ENCODE measurements around the gene GDI2.
A peak's percentile ranks its signal among the peaks of the same experiment; 100 is the strongest.
"Not testable (repeated sequence)": the region's sequence is repeated elsewhere in the genome, so short reads cannot be mapped to it uniquely, and the experiment has no call there.

GDI2 gene

DNA sequence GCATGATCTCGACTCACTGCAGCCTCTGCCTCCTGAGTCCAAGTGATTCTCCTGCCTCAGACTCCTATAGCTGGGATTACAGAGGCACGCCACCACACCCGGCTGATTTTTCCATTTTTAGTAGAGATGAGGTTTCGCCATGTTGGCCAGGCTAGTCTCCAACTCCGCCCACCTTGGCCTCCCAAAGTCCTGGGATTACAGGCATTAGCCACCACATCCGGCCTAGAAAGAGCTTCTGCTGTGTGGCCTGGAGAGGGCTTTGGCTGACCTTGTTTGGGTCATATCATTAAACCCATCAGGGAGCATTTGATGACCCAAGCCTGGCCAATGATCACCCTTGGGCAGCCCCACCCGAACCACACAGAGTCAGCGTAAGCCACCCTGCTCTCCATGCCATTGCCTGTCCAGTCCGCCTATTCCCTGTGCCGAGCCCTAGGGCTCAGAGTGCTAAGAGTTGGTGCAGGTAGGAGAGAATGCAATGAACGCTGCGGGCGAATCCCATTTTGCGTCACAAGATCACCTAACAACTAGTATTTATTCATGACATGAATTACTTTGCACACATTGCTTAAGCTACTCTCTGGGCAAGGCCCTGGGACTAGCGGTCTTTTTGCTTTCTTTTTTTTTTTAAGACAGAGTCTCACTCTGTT lies 22.3 kb upstream of the GDI2 start:
- H3K4me1 ChIP-seq (ENCODE audit: insufficient read depth, low read length) = no peaks in the 10 kb centered on the region
- no peaks in the 10 kb centered on the region for H3K36me3 ChIP-seq (ENCODE audit: insufficient read depth, low read length)
- no peaks in the 10 kb centered on the region for H3K9me3 ChIP-seq (ENCODE audit: control insufficient read depth, insufficient read depth, low read length)
- H3K9ac ChIP-seq (ENCODE audit: low read depth, low read length) = no peak overlapping the region

DNA sequence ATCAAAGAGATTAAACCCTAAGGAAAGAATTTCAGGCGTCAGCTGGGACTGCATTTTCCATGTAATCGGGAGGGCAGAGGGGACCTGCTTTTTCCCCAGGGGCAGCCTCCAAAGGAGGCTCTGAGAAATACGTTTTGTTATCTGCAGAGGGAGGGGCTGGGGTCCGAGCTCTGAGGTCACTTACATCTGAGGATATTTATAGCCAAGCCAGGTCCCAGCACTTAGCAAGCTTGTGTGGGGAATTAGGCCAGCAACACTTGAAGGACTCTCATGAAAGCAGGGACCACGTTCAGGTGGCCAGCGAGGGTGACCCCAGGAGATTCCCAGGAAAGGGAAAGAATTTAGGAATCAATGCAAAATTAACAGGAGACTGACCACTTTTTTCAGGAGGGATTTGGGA lies 20.6 kb upstream of the GDI2 start:
- Histone ChIP-seq H3K4me1 (ENCODE audit: insufficient read depth, low read length) (no peaks in the 10 kb centered on the region), H3K9ac (ENCODE audit: low read depth, low read length) (no peak overlapping the region), H3K9me3 (ENCODE audit: control insufficient read depth, insufficient read depth, low read length) (no peaks in the 10 kb centered on the region), H3K36me3 (ENCODE audit: insufficient read depth, low read length) (no peaks in the 10 kb centered on the region)

DNA sequence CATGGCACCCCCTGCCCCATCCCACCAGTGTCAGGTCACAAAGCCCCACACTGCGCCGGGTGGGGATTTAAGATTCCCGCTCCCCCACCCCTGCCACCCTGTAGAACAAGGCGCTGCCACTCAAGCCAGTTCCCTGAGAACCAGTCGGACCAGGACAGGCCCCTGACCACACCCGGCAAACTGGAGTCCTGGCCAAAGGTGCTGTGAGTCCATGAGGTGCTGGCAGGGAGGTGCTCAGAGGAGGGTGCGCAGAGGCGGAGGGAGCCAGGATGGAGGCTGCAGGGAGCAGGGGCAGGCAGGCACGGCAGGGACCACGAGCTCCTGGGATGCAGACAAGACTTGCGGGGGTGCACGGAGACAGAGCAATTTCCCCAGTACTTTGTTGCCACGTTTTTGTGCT lies 19.7 kb upstream of the GDI2 start:
- H3K9ac ChIP-seq (ENCODE audit: low read depth, low read length) = no peak overlapping the region
- no peaks in the 10 kb centered on the region for H3K4me1 ChIP-seq (ENCODE audit: insufficient read depth, low read length)
- H3K36me3 ChIP-seq (ENCODE audit: insufficient read depth, low read length) = no peaks in the 10 kb centered on the region
- no peaks in the 10 kb centered on the region for H3K9me3 ChIP-seq (ENCODE audit: control insufficient read depth, insufficient read depth, low read length)

DNA sequence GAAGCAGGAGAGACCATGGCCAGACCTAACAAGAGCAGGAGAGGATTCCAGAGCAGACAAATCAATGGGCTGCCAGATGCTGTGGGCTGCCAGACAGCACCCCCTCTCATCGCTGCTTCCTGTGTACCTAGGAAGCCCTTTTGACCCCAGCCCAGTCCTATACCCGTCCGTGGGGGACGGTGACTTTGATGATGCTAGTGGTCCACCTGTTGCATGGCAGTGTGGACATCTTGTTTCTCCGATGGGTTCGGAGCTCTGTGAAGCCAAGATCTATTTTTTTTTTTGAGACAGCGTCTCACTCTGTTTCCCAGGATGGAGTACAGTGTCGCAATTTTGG lies 18.2 kb upstream of the GDI2 start:
- no peak overlapping the region for H3K9ac ChIP-seq (ENCODE audit: low read depth, low read length)
- no peaks in the 10 kb centered on the region for H3K9me3 ChIP-seq (ENCODE audit: control insufficient read depth, insufficient read depth, low read length)
- no peaks in the 10 kb centered on the region for H3K36me3 ChIP-seq (ENCODE audit: insufficient read depth, low read length)
- no peaks in the 10 kb centered on the region for H3K4me1 ChIP-seq (ENCODE audit: insufficient read depth, low read length)

DNA sequence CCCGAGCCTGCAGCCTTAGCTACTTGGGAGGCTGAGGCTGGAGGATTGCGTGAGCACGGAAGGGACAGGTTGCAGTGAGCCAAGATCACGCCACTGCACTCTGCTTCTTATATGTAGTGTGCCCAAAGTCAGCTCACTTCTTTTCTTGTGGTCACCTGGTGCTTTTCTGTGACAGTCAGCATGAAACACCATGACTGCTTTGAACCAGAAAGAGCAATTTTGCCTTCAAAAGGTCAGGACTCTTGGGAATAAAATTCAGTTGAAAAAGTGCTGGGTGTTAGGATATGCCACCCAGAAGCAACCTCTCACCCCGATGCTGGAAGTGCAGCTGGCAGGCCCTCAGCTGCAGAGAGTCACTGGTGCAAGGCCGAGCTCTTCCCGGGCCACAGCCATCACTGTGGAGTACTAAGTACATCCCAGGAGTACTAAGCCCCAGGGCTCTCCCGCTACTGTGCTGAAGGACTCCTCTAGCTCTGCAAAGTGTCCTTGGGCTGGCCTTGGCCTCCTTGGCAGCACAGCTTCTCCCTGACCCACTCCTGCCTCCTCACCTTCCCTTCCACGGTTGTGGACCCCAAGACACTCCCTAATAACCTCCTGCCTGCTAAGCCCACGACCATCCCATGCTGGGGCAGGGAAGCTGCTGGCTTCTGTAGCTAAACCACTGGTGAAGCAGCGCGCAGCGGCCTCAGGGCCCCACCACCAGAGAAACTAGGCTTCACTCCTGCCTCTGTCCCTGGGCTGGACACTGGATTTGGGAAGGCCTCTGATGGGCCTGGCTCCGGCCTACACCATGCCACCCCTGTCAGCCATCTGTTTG lies 17.6 kb upstream of the GDI2 start:
- Histone ChIP-seq H3K9me3 (ENCODE audit: control insufficient read depth, insufficient read depth, low read length) (no peaks in the 10 kb centered on the region), H3K36me3 (ENCODE audit: insufficient read depth, low read length) (no peaks in the 10 kb centered on the region), H3K9ac (ENCODE audit: low read depth, low read length) (no peak overlapping the region), H3K4me1 (ENCODE audit: insufficient read depth, low read length) (no peaks in the 10 kb centered on the region)

DNA sequence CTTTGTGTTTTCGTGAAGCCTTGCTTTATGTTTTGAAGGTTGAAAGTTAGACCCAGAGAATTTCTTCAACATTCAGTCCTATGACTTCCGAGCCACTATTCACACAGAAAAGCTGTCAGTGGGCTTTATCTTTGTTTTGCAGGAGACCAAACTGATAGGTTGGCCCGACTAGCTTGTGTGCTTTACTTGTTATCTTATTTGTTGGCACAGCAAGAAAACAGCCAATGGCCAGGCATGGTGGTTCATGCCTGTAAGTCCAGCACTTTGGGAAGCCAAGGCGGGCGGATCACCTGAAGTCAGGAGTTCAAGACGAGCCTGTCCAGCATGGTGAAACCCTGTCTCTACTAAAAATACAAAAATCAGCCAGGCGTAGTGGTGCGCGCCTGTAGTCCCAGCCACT lies 16.0 kb upstream of the GDI2 start:
- Histone ChIP-seq H3K9me3 (ENCODE audit: control insufficient read depth, insufficient read depth, low read length) (no peaks in the 10 kb centered on the region), H3K4me1 (ENCODE audit: insufficient read depth, low read length) (no peaks in the 10 kb centered on the region), H3K9ac (ENCODE audit: low read depth, low read length) (no peak overlapping the region), H3K36me3 (ENCODE audit: insufficient read depth, low read length) (no peaks in the 10 kb centered on the region)

DNA sequence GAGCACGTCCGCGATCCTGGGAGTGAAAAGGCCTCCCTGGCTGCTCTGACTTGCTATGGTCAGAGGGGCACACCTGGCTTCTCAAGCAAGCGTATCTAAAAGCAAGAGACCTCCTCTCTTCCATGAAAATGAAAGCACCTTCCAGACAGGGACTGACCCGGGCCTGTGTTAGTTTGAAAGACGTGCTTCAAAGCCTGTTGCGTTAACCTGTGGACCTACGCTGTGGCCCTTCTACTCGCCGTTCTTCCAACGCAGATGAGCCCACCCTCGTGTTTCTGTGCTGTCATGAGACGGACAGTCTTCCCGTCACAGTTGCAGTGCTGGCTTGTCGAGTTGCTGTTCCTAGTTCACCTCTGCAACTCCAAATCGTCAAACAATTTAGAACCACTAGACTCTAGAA lies 15.5 kb upstream of the GDI2 start:
- no peaks in the 10 kb centered on the region for H3K9me3 ChIP-seq (ENCODE audit: control insufficient read depth, insufficient read depth, low read length)
- H3K36me3 ChIP-seq (ENCODE audit: insufficient read depth, low read length) = no peaks in the 10 kb centered on the region
- no peaks in the 10 kb centered on the region for H3K4me1 ChIP-seq (ENCODE audit: insufficient read depth, low read length)
- no peak overlapping the region for H3K9ac ChIP-seq (ENCODE audit: low read depth, low read length)

DNA sequence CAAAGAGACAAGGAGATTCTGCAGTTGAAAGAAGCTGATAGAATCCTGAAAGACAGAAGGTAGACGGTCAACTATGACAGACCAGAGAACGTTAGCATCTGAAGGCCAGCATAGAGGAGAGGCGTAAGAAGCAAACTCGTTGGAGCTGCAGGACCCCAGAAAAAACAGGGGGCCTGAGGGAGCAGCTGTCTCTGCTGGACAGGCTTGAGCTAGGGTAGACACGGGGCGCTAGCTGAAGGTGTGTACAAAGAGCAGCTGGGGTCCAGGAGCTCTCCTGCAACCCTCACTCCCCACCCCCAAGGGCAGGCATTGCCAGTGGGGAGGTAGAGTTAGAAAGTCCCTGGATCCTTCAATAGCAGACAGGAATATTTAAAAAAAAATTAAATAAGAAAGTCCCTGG lies 14.6 kb upstream of the GDI2 start:
- no peaks in the 10 kb centered on the region for H3K36me3 ChIP-seq (ENCODE audit: insufficient read depth, low read length)
- H3K9me3 ChIP-seq (ENCODE audit: control insufficient read depth, insufficient read depth, low read length) = no peaks in the 10 kb centered on the region
- H3K4me1 ChIP-seq (ENCODE audit: insufficient read depth, low read length) = no peaks in the 10 kb centered on the region
- no peak overlapping the region for H3K9ac ChIP-seq (ENCODE audit: low read depth, low read length)

DNA sequence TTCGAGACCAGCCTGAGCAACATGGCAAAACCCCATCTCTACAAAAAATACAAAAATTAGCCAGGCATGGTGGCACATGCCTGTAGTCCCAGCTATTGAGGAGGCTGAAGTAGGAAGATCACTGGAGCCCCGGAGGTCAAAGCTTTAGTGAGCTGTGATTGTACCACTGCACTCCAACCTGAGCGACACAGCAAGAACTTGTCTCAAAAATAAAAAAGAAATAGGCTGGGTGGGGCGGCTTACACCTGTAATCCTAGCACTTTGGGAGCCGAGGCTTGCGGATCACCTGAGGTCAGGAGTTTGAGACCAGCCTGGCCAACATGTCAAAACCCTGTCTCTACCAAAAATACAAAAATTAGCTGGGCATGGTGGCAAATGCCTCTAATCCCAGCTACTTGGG lies 13.3 kb upstream of the GDI2 start:
- not testable (repeated sequence) for H3K36me3 ChIP-seq (ENCODE audit: insufficient read depth, low read length); H3K4me1 ChIP-seq (ENCODE audit: insufficient read depth, low read length); H3K9me3 ChIP-seq (ENCODE audit: control insufficient read depth, insufficient read depth, low read length); H3K9ac ChIP-seq (ENCODE audit: low read depth, low read length)

DNA sequence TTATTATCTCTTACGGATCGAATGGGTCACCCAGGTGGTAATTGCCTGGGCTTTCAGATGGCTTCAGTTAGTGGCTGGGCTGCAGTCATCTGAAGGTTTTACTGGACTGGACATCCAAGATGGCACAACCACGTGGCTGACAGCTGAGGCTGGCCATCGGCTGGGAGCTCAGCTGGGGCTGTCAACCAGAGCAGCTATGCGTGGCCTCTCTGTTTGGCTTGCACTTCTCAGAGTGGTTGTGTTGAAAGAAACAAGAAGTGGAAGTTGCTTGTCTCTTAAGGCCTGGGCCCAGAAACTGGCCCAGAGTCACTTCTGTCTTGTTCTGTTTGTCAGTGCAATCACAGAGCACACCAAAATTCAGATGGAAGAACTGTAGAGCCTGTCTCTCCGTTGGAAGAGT lies 5.7 kb upstream of the GDI2 start:
- no peaks in the 10 kb centered on the region; the same call in 1 of the 2 replicates for H3K36me3 ChIP-seq (ENCODE audit: insufficient read depth, low read length)
- H3K9me3 ChIP-seq (ENCODE audit: control insufficient read depth, insufficient read depth, low read length) = no peaks in the 10 kb centered on the region
- peaks cover 5% of the 10 kb centered on the region; the same call in 1 of the 2 replicates for H3K4me1 ChIP-seq (ENCODE audit: insufficient read depth, low read length)
- H3K9ac ChIP-seq (ENCODE audit: low read depth, low read length) = no peak overlapping the region

DNA sequence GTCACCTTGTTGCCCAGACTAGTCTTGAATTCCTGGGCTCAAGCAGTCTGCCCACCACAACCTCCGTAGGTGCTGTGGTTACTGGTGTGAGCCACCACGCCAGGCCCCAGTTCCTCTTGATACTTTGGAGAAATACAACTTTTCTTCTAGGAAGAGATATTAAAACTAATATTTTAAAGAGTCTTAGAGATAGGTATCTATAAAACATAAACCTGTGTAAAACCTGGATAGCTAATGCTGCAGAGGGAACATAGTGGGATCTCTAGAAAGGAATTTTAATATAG lies 4.8 kb upstream of the GDI2 start:
- Histone ChIP-seq H3K4me1 (ENCODE audit: insufficient read depth, low read length) (peaks cover 5% of the 10 kb centered on the region; the same call in 1 of the 2 replicates), H3K9me3 (ENCODE audit: control insufficient read depth, insufficient read depth, low read length) (no peaks in the 10 kb centered on the region), H3K9ac (ENCODE audit: low read depth, low read length) (no peak overlapping the region), H3K36me3 (ENCODE audit: insufficient read depth, low read length) (no peaks in the 10 kb centered on the region; the same call in 1 of the 2 replicates)

DNA sequence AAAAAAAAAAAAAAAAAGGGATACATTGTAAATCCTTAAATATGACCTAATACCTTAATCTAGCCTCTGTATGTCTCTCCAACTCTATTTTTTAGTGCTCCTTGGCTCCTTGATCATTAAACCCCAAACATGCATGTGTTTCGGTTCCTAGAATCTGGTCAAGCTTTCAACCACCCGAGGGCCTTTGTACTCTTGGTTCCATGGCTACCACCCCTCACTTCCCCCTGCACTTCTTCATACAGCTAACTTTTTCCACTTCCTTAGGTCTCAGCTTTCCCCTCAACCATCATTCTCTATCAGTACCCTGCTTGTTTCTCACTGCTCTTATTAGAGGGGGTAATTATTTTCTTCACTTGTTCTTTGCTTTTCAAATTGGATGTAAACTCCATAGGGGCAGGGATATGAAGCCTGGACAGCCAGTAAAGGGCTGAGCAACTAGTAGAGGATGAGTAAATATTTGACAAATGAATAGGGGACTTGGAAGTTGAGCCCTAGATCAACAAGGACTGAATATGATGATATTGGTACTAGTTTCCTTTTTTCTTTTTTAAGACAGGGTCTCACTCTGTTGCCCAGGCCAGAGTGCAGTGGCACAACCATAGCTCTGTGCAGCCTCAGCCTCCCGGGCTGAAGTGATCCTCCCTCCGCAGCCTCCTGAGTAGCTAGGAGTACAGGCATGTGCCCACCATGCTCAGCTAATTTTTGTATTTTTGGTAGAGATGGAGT lies 4.3 kb upstream of the GDI2 start:
- H3K36me3 ChIP-seq (ENCODE audit: insufficient read depth, low read length) = no peaks in the 10 kb centered on the region; the same call in 1 of the 2 replicates
- H3K9me3 ChIP-seq (ENCODE audit: control insufficient read depth, insufficient read depth, low read length) = no peaks in the 10 kb centered on the region
- H3K9ac ChIP-seq (ENCODE audit: low read depth, low read length) = no peak overlapping the region
- peaks cover 5% of the 10 kb centered on the region; the same call in 1 of the 2 replicates for H3K4me1 ChIP-seq (ENCODE audit: insufficient read depth, low read length)

DNA sequence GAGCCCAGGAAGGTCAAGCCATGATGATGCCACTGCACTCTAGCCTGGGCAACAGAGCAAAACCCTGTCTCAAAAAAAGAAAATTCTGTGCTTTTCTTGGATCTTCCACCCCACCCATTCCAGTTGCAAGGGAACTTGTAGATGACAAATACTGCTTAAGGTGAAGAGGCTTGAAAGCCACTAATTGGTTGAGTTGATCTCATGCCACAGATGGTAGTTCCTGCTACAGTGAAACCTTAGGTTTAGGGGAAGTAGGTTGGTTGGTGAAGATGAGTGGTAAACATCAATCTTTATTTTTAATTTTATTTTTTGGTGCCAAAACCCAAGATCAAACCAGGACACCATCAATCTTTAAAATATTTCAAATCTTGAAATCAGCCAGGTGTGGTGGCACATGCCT lies 2.9 kb upstream of the GDI2 start:
- Histone ChIP-seq H3K9me3 (ENCODE audit: control insufficient read depth, insufficient read depth, low read length) (no peaks in the 10 kb centered on the region), H3K4me1 (ENCODE audit: insufficient read depth, low read length) (peaks cover 5% of the 10 kb centered on the region; the same call in 1 of the 2 replicates), H3K36me3 (ENCODE audit: insufficient read depth, low read length) (no peaks in the 10 kb centered on the region; the same call in 1 of the 2 replicates), H3K9ac (ENCODE audit: low read depth, low read length) (no peak overlapping the region)

DNA sequence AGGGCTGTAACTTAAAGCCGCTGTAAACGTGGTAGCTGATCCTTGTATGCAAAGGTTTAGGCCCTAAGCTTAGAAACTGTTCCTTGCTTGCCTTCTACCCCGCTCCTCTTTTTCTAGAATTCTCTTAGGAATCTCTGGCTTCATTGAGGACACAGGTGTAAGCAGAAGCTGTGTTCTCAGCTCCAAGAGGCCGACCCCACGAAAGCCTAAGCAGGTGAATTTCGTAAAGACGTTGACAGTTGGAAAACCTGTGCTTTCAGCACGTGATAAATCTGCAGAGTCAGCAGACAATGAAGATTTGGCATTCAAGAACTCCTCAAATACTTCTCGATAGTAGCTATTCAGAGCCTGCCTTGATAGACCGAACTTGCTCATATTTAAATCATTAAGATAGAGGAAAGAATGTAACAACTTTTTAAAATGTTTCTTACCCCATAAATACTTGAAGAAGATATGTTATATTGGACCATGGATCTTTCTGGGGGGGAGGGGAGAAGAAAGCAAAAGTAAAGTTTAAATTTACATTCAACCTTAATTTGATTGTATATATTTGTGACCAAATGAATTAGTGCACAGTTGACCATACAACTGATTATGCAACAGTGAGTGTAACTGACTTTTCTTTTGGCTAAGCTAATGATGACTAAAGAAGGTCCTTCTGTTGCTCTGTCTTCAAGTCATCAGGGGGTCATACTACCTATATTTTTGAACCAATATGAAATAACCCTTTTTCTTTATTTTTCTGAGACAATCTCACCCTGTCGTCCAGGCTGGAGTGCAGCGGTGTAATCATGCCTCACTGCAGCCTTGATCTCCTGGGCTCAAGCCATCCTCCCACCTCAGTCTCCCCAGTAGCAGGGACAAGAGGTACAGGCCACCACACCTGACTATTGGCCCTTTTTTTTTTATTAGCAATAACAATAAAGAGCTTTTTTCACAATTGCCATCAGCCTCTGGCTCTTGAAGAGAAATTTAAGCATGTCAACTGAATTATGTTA lies 1.2 kb upstream of the GDI2 start:
- Histone ChIP-seq H3K9me3 (ENCODE audit: control insufficient read depth, insufficient read depth, low read length) (no peaks in the 10 kb centered on the region), H3K9ac (ENCODE audit: low read depth, low read length) (peak overlapping the region; percentile 96), H3K4me1 (ENCODE audit: insufficient read depth, low read length) (peaks cover 5% of the 10 kb centered on the region; the same call in 1 of the 2 replicates), H3K36me3 (ENCODE audit: insufficient read depth, low read length) (no peaks in the 10 kb centered on the region; the same call in 1 of the 2 replicates)
